GM18511 (cell line): ENCODE results near the gene SHISA6.
"Not testable (repeated sequence)": the region's sequence is repeated elsewhere in the genome, so short reads cannot be mapped to it uniquely, and the experiment has no call there.

Source experiments
- ATAC-seq: cut with Tn5 transposase; IDR thresholded peaks from one replicate; pipeline ENCODE4 v1.9.1; 2021; ENCODE audit warnings: mild to moderate bottlenecking, moderate library complexity; ENCODE audit not compliant: unreplicated experiment

SHISA6 gene

GRCh38 chr17:11301874-11302273 is 60.9 kb downstream of the SHISA6 start:
- not testable (repeated sequence) for ATAC-seq

DNA sequence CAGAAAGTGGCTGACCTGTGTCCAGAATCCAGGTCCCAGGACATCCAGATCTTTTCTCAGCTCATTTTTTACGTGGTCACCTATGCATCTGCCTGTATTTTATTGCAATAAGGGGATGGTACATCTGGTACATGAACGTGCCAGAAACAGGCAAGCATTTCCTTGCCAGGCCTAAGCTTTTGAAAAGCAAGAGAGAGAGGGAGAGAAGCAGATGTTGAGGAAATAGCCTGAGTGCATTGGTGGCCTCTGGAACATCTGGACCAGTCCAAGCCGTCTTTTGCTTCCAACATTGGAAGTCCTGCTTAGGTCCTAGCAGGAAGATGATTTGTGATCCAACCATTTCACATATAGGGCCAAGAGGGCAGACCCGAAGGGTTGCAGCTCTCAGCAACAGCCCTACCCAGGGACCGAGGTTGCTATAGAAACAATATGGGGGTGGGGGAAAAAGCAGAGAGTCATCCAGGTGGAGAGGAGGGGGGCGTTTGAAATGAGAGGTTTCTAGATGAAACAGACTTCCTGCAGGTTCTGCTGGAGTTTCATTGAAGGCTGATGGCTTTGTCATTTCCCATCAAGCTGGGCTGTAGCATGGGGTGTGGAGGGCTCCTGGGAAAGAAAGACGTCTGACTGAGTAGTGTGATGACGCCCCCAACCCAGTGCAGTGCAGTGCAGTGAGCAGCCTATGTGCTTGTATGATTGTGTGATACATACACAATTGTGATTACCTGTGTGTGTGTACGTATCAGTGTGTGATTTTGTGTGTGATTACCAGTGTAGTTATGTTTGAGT is 61.6 kb downstream of the SHISA6 start:
- no peak for ATAC-seq

DNA sequence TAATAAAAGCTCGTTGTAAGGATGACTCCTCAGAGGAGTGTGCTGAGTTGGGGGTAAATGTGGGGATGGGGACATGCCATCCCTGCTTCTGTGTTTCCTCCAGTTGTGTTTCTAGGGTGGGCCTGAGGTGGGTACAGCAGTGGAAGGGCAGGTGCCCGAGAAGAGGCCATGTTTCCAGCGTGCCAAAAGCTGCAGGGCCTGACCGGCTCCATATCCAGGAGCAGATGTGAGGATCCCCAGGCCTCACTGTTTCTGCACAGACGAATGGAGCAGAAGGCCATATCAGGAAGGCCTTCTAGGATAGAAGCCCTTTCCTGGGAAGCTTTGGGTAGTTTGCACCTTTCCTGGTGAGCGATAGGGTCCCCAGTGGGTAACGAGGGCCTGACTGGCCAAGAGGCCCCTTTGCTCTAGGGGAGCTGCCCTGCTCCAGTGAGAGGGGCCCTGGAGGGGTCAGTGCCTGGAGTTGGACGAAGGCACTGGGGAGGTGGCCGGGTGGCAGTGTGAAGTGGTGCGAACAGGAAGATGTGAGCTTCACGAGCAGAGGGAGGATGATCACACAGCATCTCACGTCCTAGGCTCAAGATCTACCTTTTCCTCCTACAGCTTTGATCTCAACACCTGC is 62.9 kb downstream of the SHISA6 start:
- ATAC-seq = no peak

GRCh38 chr17:11304568-11304967 is 63.6 kb downstream of the SHISA6 start:
- ATAC-seq = no peak

- ATAC-seq = no peak
Measured at GRCh38 chr17:11305524-11305923, 64.5 kb downstream of the SHISA6 start.

- no peak for ATAC-seq
Measured at GRCh38 chr17:11308531-11308930, 67.5 kb downstream of the SHISA6 start.

- ATAC-seq = no peak
Measured at GRCh38 chr17:11309033-11309432, 68.0 kb downstream of the SHISA6 start.

- ATAC-seq = no peak
Measured at GRCh38 chr17:11309850-11310249, 68.8 kb downstream of the SHISA6 start.

DNA sequence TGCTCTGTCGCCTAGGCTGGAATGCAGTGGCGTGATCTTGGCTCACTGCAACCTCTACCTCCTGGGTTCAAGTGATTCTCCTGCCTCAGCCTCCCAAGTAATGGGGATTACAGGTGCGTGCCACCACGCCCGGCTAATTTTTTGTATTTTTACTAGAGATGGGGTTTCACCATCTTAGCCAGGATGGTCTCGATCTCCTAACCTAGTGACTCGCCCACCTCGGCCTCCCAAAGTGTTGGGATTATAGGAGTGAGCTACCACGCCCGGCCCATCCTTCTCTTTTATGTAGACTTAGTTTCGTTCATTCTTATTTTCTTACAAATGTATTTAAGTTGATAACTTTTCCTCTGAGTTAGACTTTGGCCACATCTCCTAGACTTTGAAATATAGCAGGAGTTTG is 75.4 kb downstream of the SHISA6 start:
- not testable (repeated sequence) for ATAC-seq

GRCh38 chr17:11318207-11318606 is 77.2 kb downstream of the SHISA6 start:
- ATAC-seq = no peak

- no peak for ATAC-seq
Measured at GRCh38 chr17:11319894-11320293, 78.9 kb downstream of the SHISA6 start.

- no peak for ATAC-seq
Measured at GRCh38 chr17:11324021-11324420, 83.0 kb downstream of the SHISA6 start.

DNA sequence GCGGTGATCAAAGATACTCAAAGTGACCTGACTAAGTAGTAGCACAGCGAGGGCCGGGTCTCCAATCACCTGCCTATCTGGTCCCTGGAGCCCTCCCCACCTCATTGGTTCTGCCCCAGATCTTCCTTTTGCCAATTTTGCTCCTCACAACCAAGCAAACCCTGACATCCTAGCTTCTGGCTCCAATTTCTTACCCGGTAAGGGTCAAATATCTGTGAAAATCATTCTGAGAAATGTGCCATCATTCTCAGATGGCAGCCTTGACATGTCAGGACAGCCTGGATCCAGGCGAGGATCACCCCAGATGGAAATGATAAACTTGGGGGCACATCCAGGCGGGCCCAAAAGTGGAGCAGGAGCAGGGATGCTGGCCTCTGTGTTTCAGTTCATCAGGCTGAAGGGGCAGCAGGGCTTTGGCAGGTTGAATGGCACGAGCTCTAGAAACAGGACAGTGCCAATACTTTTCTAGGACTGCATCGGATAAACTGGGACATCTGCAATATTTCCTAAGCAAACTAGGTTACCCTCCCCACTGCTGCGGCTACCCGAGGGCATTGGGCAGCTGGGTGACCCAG is 83.9 kb downstream of the SHISA6 start:
- no peak for ATAC-seq

GRCh38 chr17:11326492-11326891 is 85.5 kb downstream of the SHISA6 start:
- no peak for ATAC-seq

DNA sequence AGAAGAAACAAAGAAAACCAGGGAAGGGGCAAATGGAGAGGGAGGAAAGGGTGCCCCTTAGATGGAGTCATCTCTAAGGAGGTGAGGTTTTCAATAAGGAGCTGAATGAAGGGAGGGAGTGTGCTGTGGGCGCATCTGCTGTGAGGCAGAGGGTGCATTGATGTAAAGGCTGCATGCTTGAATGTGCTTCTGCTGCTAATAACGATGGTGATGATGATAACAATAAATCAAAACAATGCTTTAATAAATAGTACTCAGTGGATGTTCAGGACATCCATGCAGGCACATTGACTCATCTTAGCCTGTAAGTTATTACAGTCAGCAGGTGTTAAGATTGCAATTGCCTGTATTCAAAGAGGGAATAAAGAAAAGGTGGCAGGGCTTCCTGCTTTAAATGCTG is 87.8 kb downstream of the SHISA6 start:
- no peak for ATAC-seq

DNA sequence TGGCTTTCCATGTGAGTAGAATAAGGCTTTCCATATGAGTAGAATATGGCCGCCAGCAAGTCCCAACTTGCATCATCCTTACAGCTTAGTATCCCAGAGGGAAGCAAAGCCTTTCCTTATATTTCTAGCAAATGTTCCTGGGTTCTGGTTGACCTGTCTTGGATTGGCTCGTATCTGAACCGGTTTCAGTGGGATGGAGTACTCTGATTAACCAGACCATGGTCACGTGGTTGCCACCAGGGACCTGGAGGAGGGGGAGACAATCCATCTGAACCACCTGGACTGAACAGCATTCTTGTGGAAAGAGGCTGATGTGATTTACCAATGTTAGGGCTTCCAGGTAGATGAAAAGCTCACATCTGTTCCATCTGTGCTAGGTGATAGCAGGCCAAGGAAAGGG is 89.0 kb downstream of the SHISA6 start:
- no peak for ATAC-seq

- ATAC-seq = no peak
Measured at GRCh38 chr17:11330826-11331225, 89.8 kb downstream of the SHISA6 start.

GRCh38 chr17:11331547-11332513 is 90.8 kb downstream of the SHISA6 start:
- ATAC-seq = no peak

- no peak for ATAC-seq
Measured at GRCh38 chr17:11332706-11333105, 91.7 kb downstream of the SHISA6 start.

DNA sequence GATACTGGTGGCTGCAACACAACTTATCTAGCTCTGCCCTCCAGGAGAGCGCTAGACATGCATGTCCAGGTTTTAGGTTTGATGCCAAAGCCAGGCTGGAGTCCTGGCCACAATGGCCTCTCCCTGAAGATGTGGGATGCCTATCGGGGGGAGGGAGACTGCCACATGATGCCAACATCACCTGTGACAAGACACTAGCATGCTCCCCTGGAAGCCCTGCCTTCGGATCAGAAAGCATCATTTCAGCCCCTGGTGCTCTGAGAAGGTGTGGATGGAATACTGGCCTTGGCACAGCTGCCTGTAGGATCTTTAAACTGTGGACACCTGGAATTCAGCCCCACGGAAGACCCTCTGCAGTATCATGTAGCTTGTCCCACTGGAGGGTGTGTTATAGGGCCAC is 93.5 kb downstream of the SHISA6 start:
- ATAC-seq = no peak

DNA sequence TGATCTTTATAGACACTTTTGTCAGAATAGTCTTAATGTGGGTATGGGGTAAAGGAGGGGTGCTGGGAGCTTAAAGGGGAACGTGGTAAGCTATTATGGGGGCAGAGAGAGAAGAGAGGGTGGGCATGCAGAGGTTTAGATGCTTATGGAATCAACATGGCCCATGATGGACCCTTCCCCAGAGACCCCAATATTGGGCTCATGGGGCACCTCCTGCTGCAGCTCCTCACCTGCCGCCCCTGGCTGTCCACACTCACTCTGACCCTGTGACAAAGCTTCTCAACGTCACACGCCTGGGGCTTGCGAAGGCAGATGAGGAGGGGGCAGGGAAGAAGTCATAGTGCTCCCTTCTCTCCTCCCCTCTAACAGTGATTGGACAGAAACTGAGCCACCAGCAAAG is 95.3 kb downstream of the SHISA6 start:
- ATAC-seq = no peak
